C4-2B (cell line): ENCODE results near the gene TMEM178B.
"Not testable (repeated sequence)": the region's sequence is repeated elsewhere in the genome, so short reads cannot be mapped to it uniquely, and the experiment has no call there.

Source experiments
- H3K27ac ChIP-seq: fragments of 450-650 bp; 2 replicates; pipeline ENCODE4 v1.5.1; 2017
- ZFX ChIP-seq: fragments of 450-650 bp; IDR thresholded peaks from 2 replicates; pipeline ENCODE4 v1.6.1; 2017
- TF ChIP-seq, protein P1 (sequence below): fragments of 450-650 bp; conservative IDR thresholded peaks from 2 replicates; pipeline ENCODE4 v1.5.1; 2017; ENCODE audit warnings: mild to moderate bottlenecking

Gene TMEM178B

DNA sequence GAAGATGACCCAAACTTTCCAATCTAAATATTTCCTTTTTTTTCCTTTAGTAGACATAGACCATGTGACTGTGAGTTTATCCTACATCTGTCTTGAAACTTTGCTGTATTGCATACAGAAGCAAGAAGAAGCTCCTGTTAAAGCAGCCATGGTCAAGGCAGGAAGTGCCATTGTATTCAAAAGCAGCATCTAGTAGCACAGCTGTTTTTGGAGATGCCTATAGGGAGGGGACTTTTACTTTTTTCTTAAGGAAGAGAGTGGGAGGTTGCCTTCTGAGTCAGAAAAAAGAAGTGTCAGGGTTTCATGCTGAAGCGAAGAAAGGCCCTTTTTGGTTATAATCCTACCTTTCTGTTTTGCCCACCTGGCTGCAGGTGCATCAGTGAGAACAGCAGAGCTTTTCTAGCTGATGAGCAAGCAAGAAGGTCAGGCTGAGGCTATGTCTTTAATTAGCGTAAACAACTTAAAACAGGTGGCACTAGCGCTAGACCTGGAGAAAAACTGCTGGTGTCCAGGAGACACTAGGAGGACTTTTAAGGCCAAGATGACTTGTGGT lies 243.2 kb downstream of the TMEM178B start:
- TF ChIP-seq ZFX = no peak
- TF ChIP-seq, protein P1, sequence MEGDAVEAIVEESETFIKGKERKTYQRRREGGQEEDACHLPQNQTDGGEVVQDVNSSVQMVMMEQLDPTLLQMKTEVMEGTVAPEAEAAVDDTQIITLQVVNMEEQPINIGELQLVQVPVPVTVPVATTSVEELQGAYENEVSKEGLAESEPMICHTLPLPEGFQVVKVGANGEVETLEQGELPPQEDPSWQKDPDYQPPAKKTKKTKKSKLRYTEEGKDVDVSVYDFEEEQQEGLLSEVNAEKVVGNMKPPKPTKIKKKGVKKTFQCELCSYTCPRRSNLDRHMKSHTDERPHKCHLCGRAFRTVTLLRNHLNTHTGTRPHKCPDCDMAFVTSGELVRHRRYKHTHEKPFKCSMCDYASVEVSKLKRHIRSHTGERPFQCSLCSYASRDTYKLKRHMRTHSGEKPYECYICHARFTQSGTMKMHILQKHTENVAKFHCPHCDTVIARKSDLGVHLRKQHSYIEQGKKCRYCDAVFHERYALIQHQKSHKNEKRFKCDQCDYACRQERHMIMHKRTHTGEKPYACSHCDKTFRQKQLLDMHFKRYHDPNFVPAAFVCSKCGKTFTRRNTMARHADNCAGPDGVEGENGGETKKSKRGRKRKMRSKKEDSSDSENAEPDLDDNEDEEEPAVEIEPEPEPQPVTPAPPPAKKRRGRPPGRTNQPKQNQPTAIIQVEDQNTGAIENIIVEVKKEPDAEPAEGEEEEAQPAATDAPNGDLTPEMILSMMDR = no peak
- no peak overlapping the region for H3K27ac ChIP-seq

DNA sequence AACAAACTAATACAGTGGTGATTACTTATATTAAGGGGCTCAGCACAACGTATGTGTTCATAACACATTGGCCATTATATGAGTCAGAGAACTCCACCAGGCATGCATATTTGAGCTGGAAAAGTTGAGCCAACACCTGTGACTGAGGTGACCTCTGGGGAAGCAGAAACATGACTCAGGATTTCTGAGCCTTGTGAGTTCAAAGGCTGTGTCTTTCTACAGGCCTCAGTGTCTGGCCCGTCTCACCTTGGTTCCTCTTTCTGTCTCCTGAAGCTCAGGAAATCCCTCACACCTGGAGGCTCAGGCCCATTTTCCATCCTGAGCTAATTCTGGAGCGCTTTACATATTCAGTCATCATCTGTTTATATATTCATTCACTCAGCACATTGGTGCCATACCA lies 246.4 kb downstream of the TMEM178B start:
- H3K27ac ChIP-seq = no peak overlapping the region
- TF ChIP-seq, protein P1 = no peak
- no peak for TF ChIP-seq ZFX

DNA sequence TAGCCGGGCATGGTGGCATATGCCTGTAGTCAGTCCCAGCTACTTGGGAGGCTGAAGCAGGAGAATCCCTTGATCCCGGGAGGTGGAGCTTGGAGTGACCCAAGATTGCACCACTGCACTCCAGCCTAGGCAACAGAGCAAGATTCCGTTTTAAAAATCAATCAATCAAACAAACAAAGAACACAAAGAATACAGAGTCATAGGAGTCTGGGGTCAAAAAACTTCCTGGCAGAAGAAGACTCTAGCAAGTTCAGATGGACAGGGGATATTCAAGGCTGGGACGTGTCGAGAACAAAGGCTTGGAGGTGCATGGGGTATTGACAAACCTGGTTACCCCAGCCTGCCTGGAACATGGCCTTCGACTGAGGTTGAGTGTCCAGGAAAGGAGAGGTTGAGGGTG lies 248.5 kb downstream of the TMEM178B start:
- H3K27ac ChIP-seq = no peak overlapping the region
- TF ChIP-seq ZFX = no peak
- TF ChIP-seq, protein P1 = no peak

DNA sequence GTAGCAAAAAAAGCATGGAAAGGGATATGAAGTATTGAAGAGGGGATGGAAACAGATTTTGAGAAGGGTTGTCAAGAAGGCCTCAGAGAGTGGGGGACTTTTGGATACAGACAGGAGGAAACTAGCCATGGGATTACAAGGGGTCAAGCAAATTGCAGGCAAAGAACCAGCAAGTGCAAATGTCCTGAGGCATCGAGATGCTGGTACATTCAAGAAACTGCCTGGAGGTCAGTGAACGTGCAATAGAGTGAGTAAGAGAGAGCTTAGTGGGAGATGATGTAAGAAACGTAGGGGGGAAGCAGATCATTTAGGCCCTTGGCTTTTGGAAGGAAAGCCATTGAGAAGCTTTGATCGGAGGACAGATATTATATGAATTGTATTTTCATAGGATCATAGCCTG lies 250.0 kb downstream of the TMEM178B start:
- TF ChIP-seq, protein P1 = no peak
- TF ChIP-seq ZFX = no peak

DNA sequence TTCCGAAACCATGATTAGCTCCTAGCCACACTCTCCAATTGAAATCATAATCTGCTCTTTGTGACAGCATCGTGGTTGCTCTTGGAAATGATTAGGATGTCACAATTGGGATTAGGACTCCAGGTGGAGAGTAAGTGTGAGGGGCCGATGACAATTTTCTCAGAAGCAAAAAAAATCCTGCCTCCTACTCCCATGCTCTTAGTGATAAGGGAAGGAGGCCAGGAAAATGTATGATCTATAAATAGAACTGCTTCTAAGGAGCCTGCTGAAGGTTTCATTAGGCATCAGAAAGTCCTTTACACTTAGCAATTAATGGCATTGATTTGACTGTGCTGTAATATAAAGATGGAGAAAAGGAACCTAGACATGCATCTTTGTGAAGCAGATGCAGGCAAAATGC lies 251.0 kb downstream of the TMEM178B start:
- TF ChIP-seq, protein P1 = no peak
- no peak for TF ChIP-seq ZFX
- no peak overlapping the region for H3K27ac ChIP-seq

More for the DNA sequence above, 250.0 kb downstream of the TMEM178B start:
- no peak overlapping the region for H3K27ac ChIP-seq

DNA sequence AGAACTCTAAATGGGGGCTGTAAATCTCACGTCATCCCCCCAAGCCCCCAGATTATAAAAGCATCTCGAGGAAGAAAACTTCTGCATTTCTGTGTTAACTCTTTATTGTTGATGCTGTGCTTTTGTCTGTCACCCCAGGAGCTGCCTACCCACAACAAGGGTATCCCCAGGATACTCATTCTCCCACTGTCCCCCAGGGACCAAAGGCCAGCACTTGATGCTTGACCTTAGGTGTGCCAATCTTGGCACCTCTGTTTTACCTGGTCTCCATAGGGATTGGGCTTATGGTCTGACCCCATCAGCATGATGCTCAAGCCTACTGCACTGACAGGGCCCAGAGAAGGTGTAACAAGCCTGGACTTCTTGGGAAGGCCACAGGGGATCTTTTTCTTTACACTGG lies 251.4 kb downstream of the TMEM178B start:
- no peak for TF ChIP-seq ZFX
- TF ChIP-seq, protein P1 = no peak
- H3K27ac ChIP-seq = no peak overlapping the region

DNA sequence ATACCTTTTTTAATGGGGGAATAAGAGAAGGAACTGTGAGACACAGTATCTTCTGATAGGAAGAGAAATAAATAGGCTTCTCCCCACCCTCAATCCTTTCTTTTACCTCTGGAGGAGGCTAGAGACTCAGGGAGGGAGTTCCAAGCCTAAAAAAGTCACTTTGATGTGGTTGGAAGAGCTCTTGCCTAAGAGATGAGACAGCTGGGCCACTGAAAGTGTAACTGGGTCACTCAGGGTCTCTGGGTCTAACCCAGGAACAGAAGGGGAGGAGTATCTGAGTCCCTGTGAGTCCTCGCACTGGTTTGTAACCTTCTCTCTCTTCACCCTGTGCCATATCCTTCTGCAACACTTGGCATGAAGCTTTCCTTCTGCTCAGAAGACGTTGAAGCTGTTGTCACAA lies 254.4 kb downstream of the TMEM178B start:
- TF ChIP-seq, protein P1 = no peak
- no peak for TF ChIP-seq ZFX
- no peak overlapping the region for H3K27ac ChIP-seq

DNA sequence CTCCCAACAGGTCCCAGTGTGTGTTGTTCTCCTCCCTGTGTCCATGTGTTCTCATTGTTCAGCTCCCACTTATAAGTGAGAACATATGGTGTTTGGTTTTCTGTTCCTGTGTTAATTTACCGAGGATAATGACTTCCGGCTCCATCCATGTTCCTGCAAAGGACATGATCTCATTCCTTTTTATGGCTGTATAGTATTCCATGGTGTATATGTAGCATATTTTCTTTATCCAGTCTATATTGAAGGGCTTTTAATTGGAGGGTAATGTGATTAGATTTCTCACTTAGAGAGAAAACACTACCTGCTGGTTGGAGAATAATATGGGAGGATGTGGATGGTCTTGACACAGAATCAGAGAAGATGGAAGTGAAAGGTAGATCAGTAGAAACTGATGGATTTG lies 256.4 kb downstream of the TMEM178B start:
- H3K27ac ChIP-seq = not testable (repeated sequence)
